GM23338 (cell line): ENCODE data around the gene ANO6. TPM values are rescaled to one million over a fixed set of nuclear protein-coding genes. Genes with fewer than 3 reads are reported as not detected.

Experiments used
- ATAC-seq: fragments of 200-7000 bp; cut with Tn5 transposase; 3 replicates; pipeline ENCODE4 v1.9.1; 2020
- DNase-seq: peaks from one replicate; pipeline ENCODE4 v3.0.0-alpha.2; 2015; ENCODE audit warnings: low spot score
- H2AFZ ChIP-seq: fragments of 200-600 bp; sonication (generic); 2 replicates; pipeline ENCODE4 v1.8.0; 2016; ENCODE audit warnings: antibody characterized with exemption, mild to moderate bottlenecking, moderate library complexity
- H3F3A ChIP-seq: fragments of 200-600 bp; sonication (generic); replicated peaks from 2 replicates; pipeline ENCODE4 v1.8.0; 2017; ENCODE audit warnings: antibody characterized with exemption, mixed run types, low read depth
- H3K27ac ChIP-seq: fragments of 200-600 bp; sonication (generic); 2 replicates; pipeline ENCODE4 v1.6.1; 2016; ENCODE audit warnings: low read depth
- H3K27me3 ChIP-seq: fragments of 200-600 bp; sonication (generic); 2 replicates; pipeline ENCODE4 v1.8.0; 2016; ENCODE audit warnings: mild to moderate bottlenecking, mixed run types, moderate library complexity; ENCODE audit not compliant: insufficient read depth
- H3K36me3 ChIP-seq: fragments of 200-600 bp; sonication (generic); 2 replicates; pipeline ENCODE4 v1.8.0; 2016; ENCODE audit warnings: mild to moderate bottlenecking; ENCODE audit not compliant: insufficient read depth
- H3K4me1 ChIP-seq: fragments of 200-600 bp; sonication (generic); 2 replicates; pipeline ENCODE4 v1.8.0; 2016; ENCODE audit warnings: mild to moderate bottlenecking, moderate library complexity; ENCODE audit not compliant: insufficient read depth
- H3K4me2 ChIP-seq: fragments of 200-600 bp; sonication (generic); 2 replicates; pipeline ENCODE4 v1.7.1; 2017; ENCODE audit warnings: mixed run types
- H3K4me3 ChIP-seq: fragments of 200-600 bp; sonication (generic); 2 replicates; pipeline ENCODE4 v1.6.1; 2016; ENCODE audit warnings: mixed run types
- H3K79me2 ChIP-seq: fragments of 200-600 bp; sonication (generic); replicated peaks from 2 replicates; pipeline ENCODE4 v1.8.0; 2017; ENCODE audit warnings: mild to moderate bottlenecking; ENCODE audit not compliant: insufficient read depth
- H3K9me2 ChIP-seq: fragments of 200-600 bp; sonication (generic); 2 replicates; pipeline ENCODE4 v1.8.0; 2017; ENCODE audit not compliant: insufficient read depth
- H4K20me1 ChIP-seq: fragments of 200-600 bp; sonication (generic); replicated peaks from 2 replicates; pipeline ENCODE4 v1.8.0; 2017; ENCODE audit warnings: mild to moderate bottlenecking; ENCODE audit not compliant: insufficient read depth
- H3K27ac Mint-ChIP-seq: 2 replicates; pipeline ENCODE4 v1.8.0; 2020; ENCODE audit warnings: inconsistent platforms, mild to moderate bottlenecking, moderate library complexity, mixed read lengths
- H3K27me3 Mint-ChIP-seq: 3 replicates; pipeline ENCODE4 v1.8.0; 2022; ENCODE audit warnings: low read depth, mild to moderate bottlenecking, moderate library complexity, mixed read lengths, inconsistent platforms; ENCODE audit not compliant: insufficient read depth, poor library complexity
- H3K36me3 Mint-ChIP-seq: 3 replicates; pipeline ENCODE4 v1.8.0; 2021; ENCODE audit warnings: low read depth, mild to moderate bottlenecking, inconsistent platforms, moderate library complexity, mixed read lengths
- H3K4me1 Mint-ChIP-seq: 3 replicates; pipeline ENCODE4 v1.8.0; 2020; ENCODE audit warnings: mild to moderate bottlenecking, inconsistent platforms, mixed read lengths
- H3K4me3 Mint-ChIP-seq: 3 replicates; pipeline ENCODE4 v1.8.0; 2021; ENCODE audit warnings: moderate library complexity, mild to moderate bottlenecking, inconsistent platforms, mixed read lengths
- H3K9me3 Mint-ChIP-seq: 3 replicates; pipeline ENCODE4 v1.8.0; 2020; ENCODE audit warnings: moderate library complexity, mild to moderate bottlenecking, inconsistent platforms, mixed read lengths
- EZH2phosphoT487 ChIP-seq: fragments of 200-600 bp; sonication (generic); IDR thresholded peaks from one replicate; pipeline ENCODE4 v1.8.1; 2018; ENCODE audit warnings: antibody characterized with exemption; ENCODE audit not compliant: unreplicated experiment
- JUNB ChIP-seq: IDR thresholded peaks from one replicate; pipeline ENCODE4 v1.6.1; 2016; ENCODE audit warnings: antibody characterized with exemption; ENCODE audit not compliant: unreplicated experiment
- NANOG ChIP-seq: IDR thresholded peaks from 2 replicates; pipeline ENCODE4 v1.6.1; 2016; ENCODE audit warnings: antibody characterized with exemption, borderline replicate concordance
- POLR2AphosphoS5 ChIP-seq: IDR thresholded peaks from 2 replicates; pipeline ENCODE4 v1.6.1; 2016; ENCODE audit warnings: antibody characterized with exemption, low read depth
- STAT1 ChIP-seq: IDR thresholded peaks from one replicate; pipeline ENCODE4 v1.6.1; 2016; ENCODE audit warnings: antibody characterized with exemption; ENCODE audit not compliant: unreplicated experiment
- ZNF114 ChIP-seq: fragments of 250-450 bp; sonication (Bioruptor Pico); IDR thresholded peaks from 2 replicates; pipeline ENCODE4 v1.5.0; 2020; ENCODE audit warnings: mild to moderate bottlenecking, moderate library complexity
- ZNF331 ChIP-seq: fragments of 250-450 bp; sonication (Bioruptor Pico); IDR thresholded peaks from 2 replicates; pipeline ENCODE4 v1.5.0; 2020; ENCODE audit warnings: low read depth, mild to moderate bottlenecking, moderate library complexity
- polyA plus RNA-seq: library from polyadenylated mRNA; unstranded; fragments of >200 nt; fragmentation: Nextera tagmentation; extraction: Ambion mirVana; gene quantifications from 2 replicates; pipeline ENCODE4 v1.2.1, GENCODE V29; 2016
- total RNA-seq: library from RNA; depleted of rRNA; stranded (reverse); fragments of >200 nt; shearing (Covaris generic); gene quantifications from 2 replicates; pipeline ENCODE4 v1.2.3, GENCODE V29; 2014
- TF ChIP-seq, protein P1 (sequence below): fragments of 250-450 bp; sonication (Bioruptor Pico); IDR thresholded peaks from 2 replicates; pipeline ENCODE4 v1.5.0; 2020; ENCODE audit warnings: mild to moderate bottlenecking, moderate library complexity
- TF ChIP-seq, protein P2 (sequence below): IDR thresholded peaks from one replicate; pipeline ENCODE4 v1.6.1; 2018; ENCODE audit warnings: antibody characterized with exemption; ENCODE audit not compliant: unreplicated experiment
- TF ChIP-seq, protein P3 (sequence below): IDR thresholded peaks from 2 replicates; pipeline ENCODE4 v1.6.1; 2016; ENCODE audit warnings: antibody characterized with exemption
- TF ChIP-seq, protein P4 (sequence below), 2 experiments: fragments of 200-600 bp in 1 of 2; sonication (generic) in 1 of 2; conservative IDR thresholded peaks; 2 replicates each; pipeline versions ENCODE4 v1.5.1 to v1.6.1; 2016 to 2017; ENCODE audit warnings: antibody characterized with exemption in 2 of 2, low read depth in 2 of 2, mild to moderate bottlenecking in 2 of 2, moderate library complexity in 1 of 2

Gene ANO6
- total and polyA plus RNA-seq, 2 experiments from 2014 or later, result 21.1 to 48.9 TPM

DNA sequence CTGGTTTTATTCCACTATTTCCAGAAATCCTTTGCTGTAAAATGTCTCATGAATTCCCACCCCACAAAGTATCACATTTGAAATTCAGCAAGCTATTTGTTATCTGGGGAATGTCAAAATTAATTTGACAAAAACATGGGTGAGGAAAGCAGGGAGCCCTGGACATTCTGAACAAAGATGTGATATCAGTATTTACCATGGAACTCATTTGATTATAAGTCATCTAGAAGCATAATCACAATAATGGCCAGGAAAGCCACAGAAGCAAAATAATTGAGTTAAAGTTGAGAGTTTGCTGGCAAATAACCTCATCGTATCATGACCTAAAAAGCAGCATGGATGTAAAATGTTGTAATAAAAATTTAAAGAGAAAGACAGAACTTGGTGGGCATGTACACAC lies 96.1 kb downstream of the ANO6 start (continued):
- TF ChIP-seq, protein P1, sequence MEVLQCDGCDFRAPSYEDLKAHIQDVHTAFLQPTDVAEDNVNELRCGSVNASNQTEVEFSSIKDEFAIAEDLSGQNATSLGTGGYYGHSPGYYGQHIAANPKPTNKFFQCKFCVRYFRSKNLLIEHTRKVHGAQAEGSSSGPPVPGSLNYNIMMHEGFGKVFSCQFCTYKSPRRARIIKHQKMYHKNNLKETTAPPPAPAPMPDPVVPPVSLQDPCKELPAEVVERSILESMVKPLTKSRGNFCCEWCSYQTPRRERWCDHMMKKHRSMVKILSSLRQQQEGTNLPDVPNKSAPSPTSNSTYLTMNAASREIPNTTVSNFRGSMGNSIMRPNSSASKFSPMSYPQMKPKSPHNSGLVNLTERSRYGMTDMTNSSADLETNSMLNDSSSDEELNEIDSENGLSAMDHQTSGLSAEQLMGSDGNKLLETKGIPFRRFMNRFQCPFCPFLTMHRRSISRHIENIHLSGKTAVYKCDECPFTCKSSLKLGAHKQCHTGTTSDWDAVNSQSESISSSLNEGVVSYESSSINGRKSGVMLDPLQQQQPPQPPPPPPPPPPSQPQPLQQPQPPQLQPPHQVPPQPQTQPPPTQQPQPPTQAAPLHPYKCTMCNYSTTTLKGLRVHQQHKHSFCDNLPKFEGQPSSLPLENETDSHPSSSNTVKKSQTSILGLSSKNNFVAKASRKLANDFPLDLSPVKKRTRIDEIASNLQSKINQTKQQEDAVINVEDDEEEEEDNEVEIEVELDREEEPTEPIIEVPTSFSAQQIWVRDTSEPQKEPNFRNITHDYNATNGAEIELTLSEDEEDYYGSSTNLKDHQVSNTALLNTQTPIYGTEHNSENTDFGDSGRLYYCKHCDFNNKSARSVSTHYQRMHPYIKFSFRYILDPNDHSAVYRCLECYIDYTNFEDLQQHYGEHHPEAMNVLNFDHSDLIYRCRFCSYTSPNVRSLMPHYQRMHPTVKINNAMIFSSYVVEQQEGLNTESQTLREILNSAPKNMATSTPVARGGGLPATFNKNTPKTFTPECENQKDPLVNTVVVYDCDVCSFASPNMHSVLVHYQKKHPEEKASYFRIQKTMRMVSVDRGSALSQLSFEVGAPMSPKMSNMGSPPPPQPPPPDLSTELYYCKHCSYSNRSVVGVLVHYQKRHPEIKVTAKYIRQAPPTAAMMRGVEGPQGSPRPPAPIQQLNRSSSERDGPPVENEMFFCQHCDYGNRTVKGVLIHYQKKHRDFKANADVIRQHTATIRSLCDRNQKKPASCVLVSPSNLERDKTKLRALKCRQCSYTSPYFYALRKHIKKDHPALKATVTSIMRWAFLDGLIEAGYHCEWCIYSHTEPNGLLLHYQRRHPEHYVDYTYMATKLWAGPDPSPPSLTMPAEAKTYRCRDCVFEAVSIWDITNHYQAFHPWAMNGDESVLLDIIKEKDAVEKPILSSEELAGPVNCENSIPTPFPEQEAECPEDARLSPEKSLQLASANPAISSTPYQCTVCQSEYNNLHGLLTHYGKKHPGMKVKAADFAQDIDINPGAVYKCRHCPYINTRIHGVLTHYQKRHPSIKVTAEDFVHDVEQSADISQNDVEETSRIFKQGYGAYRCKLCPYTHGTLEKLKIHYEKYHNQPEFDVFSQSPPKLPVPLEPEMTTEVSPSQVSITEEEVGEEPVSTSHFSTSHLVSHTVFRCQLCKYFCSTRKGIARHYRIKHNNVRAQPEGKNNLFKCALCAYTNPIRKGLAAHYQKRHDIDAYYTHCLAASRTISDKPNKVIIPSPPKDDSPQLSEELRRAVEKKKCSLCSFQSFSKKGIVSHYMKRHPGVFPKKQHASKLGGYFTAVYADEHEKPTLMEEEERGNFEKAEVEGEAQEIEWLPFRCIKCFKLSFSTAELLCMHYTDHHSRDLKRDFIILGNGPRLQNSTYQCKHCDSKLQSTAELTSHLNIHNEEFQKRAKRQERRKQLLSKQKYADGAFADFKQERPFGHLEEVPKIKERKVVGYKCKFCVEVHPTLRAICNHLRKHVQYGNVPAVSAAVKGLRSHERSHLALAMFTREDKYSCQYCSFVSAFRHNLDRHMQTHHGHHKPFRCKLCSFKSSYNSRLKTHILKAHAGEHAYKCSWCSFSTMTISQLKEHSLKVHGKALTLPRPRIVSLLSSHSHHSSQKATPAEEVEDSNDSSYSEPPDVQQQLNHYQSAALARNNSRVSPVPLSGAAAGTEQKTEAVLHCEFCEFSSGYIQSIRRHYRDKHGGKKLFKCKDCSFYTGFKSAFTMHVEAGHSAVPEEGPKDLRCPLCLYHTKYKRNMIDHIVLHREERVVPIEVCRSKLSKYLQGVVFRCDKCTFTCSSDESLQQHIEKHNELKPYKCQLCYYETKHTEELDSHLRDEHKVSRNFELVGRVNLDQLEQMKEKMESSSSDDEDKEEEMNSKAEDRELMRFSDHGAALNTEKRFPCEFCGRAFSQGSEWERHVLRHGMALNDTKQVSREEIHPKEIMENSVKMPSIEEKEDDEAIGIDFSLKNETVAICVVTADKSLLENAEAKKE, result no peak
- TF ChIP-seq, protein P2, sequence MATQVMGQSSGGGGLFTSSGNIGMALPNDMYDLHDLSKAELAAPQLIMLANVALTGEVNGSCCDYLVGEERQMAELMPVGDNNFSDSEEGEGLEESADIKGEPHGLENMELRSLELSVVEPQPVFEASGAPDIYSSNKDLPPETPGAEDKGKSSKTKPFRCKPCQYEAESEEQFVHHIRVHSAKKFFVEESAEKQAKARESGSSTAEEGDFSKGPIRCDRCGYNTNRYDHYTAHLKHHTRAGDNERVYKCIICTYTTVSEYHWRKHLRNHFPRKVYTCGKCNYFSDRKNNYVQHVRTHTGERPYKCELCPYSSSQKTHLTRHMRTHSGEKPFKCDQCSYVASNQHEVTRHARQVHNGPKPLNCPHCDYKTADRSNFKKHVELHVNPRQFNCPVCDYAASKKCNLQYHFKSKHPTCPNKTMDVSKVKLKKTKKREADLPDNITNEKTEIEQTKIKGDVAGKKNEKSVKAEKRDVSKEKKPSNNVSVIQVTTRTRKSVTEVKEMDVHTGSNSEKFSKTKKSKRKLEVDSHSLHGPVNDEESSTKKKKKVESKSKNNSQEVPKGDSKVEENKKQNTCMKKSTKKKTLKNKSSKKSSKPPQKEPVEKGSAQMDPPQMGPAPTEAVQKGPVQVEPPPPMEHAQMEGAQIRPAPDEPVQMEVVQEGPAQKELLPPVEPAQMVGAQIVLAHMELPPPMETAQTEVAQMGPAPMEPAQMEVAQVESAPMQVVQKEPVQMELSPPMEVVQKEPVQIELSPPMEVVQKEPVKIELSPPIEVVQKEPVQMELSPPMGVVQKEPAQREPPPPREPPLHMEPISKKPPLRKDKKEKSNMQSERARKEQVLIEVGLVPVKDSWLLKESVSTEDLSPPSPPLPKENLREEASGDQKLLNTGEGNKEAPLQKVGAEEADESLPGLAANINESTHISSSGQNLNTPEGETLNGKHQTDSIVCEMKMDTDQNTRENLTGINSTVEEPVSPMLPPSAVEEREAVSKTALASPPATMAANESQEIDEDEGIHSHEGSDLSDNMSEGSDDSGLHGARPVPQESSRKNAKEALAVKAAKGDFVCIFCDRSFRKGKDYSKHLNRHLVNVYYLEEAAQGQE, result no peak

DNA sequence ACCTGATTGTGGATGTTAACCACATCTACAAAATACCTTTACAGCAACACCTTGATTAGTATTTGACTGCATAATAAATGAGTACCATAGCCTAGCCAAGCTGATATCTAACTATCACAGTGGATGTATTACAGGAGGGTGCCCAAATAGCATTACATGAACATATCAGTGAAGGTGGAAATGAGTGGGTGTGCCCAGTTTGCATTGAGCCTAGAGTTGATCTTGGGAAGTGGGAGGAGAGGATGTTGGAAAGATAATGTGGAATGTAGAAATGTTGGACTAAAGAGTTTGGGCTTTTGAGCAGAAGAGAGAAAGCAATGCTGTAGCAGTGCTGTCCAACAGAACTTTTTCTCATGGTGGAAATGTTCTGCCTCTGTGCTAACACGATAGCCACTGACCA lies 98.9 kb downstream of the ANO6 start:
- Histone ChIP-seq H3K4me1 (no peaks in the 10 kb centered on the region), H3K27me3 (no peaks in the 10 kb centered on the region), H2AFZ (no peak overlapping the region), H3K4me2 (no peak overlapping the region), H3K4me3 (no peak overlapping the region), H3K36me3 (peaks cover 8% of the 10 kb centered on the region; the same call in 1 of the 2 replicates), H4K20me1 (0 out of 2 replicates have a peak, but pooled peaks cover 3% of the 10 kb centered on the region), H3K79me2 (peaks cover 13% of the 10 kb centered on the region), H3K27ac (no peak overlapping the region), H3K9me2 (no peaks in the 10 kb centered on the region), H3F3A (no peaks in the 10 kb centered on the region)
- Mint-ChIP-seq H3K27me3 (no peaks in the 10 kb centered on the region), H3K27ac (no peak overlapping the region), H3K4me1 (no peaks in the 10 kb centered on the region), H3K36me3 (peaks cover 32% of the 10 kb centered on the region), H3K4me3 (no peak overlapping the region), H3K9me3 (peaks cover 11% of the 10 kb centered on the region; the same call in 2 of the 3 replicates)
- ATAC-seq, result no peak
- DNase-seq, result no peak
- TF ChIP-seq POLR2AphosphoS5 (no peak), NANOG (no peak), STAT1 (no peak), EZH2phosphoT487 (no peak), ZNF331 (no peak), ZNF114 (no peak), JUNB (no peak)
- TF ChIP-seq, protein P3, sequence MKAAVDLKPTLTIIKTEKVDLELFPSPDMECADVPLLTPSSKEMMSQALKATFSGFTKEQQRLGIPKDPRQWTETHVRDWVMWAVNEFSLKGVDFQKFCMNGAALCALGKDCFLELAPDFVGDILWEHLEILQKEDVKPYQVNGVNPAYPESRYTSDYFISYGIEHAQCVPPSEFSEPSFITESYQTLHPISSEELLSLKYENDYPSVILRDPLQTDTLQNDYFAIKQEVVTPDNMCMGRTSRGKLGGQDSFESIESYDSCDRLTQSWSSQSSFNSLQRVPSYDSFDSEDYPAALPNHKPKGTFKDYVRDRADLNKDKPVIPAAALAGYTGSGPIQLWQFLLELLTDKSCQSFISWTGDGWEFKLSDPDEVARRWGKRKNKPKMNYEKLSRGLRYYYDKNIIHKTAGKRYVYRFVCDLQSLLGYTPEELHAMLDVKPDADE, result no peak
- TF ChIP-seq, protein P4, sequence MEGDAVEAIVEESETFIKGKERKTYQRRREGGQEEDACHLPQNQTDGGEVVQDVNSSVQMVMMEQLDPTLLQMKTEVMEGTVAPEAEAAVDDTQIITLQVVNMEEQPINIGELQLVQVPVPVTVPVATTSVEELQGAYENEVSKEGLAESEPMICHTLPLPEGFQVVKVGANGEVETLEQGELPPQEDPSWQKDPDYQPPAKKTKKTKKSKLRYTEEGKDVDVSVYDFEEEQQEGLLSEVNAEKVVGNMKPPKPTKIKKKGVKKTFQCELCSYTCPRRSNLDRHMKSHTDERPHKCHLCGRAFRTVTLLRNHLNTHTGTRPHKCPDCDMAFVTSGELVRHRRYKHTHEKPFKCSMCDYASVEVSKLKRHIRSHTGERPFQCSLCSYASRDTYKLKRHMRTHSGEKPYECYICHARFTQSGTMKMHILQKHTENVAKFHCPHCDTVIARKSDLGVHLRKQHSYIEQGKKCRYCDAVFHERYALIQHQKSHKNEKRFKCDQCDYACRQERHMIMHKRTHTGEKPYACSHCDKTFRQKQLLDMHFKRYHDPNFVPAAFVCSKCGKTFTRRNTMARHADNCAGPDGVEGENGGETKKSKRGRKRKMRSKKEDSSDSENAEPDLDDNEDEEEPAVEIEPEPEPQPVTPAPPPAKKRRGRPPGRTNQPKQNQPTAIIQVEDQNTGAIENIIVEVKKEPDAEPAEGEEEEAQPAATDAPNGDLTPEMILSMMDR (conservative IDR thresholded peaks at IDR 0.05; ENCODE audit: low read depth in 2 of 2), result no peak
